ENCODE results near the gene TBC1D1.

Gene TBC1D1

GRCh38 chr4:37885496-37885895 lies 5.4 kb upstream of the TBC1D1 start:
- no peak for DNase-seq (ENCODE audit: low read depth, low spot score)

DNA sequence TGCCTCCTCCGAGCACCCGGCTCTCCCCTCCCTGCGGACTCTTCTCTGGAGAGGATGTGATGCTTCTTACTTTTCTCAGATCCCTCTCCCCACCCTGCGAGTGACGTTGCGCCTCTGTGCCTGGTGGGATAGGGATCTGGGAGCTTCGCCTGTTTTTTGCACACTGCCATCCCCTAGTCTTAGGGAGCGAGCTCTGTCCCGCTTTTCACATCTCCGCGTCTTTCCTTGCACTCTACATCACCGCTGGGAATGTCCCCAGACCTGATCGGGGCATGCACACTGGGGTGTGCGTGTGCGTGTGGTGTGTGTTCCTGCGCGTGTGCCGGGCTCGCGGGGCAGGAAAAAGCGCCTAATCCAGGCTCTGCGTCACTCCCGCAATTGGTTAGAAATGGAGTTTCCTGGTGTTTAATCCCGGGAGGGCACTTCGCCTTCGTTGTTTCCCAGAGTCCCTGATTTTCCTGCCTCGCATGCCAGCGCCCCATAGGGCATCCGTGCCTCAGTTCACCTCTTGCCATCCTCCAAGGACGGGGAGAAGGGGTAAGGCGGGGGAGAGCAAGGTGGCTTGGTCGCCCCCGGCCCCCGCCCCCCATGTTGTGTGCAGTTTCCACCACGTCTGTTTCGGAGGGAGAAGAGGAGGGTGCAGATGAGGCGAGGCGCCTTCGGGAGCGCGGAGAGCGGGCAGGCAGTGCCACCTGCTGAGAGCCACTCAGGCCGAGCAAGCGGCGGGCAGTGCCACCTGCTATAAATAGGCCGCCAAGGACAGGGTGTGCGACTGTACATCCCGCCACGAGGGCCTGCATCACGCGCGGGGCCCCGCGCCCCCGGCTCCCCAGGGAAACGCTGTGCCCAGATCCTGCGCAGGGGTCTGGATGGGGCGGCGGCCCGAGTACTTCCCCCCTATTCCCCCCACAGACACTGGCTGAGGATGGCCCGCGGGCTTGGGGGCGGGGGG lies 759 bp upstream of the TBC1D1 start:
- no peak for DNase-seq (ENCODE audit: low read depth, low spot score)

- DNase-seq (ENCODE audit: low read depth, low spot score): peak; percentile 22
These were observed 626 bp downstream of the TBC1D1 start for GRCh38 chr4:37891260-37892159.

DNA sequence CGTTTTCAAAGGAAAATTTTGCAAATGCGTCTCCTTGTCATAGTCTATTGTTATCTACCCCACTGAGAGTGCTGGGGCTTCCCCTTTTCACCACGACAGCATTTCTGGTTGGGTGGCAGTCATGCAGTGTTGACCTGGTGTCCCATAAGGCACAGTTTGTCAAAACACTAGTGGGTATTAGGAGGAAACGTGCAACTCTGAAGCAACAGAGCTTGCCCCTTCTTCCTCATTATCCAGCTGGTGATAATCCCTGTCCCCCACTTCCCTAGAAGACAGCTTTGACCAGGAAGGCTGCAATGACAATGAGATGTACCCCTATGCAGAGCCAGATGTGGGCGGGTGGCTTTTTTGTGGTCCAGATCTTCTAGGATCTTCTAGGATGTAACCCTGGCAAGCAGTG lies 1.8 kb downstream of the TBC1D1 start:
- DNase-seq (ENCODE audit: low read depth, low spot score): peak; percentile 9

DNA sequence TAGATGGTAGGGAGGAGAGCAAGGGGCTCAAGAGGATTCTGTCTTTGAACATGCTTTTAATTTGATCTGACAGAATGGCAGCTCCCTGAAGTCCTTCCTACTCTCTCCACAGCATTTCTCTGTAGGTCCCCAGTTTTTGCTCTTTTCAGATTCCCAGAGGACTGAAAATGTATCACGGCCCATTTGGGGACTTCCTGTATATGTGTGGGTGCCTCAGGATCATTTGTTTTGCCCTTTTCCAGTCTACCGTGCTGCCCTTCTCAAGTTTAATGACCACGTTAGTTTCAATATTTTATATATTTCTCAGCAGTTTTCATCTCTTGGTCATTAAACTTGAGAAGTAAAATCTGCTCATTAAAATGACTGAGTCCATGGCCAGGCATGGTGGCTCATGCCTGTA lies 2.3 kb downstream of the TBC1D1 start:
- DNase-seq (ENCODE audit: low read depth, low spot score): no peak

- DNase-seq (ENCODE audit: low read depth, low spot score): no peak
These were observed 4.4 kb downstream of the TBC1D1 start for GRCh38 chr4:37895271-37895670.

DNA sequence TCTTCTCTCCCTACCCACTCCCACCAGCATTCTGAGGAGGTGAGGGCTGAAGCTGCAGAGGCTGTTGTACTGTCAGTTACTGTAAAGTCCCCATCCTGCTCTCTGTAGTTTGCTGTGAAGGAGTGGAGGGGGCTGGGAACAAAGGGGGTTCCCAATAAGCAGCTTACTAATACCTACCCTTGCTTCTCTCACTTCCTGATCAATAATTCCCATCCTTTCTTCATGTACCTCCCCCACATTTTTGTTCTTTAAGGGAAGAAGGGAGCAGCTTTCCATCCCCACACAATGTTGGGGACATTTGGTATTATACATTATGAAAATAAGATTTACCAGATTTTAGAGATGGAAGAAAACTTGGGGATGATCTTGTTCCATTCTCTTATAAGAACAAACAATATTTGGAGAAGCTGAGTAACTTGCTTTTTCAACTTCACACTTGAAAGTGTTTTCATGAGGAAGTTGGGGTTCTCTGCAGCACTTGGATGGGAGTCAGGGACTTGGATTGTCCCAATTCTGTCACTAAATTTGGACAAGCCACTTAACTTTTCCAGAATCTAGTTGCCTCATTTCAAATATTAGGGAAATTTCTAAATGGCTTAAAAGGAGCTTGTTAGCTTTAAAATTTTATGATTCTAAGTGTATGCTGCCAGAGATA lies 5.4 kb downstream of the TBC1D1 start:
- DNase-seq (ENCODE audit: low read depth, low spot score): no peak

GRCh38 chr4:37902212-37902611 lies 11.3 kb downstream of the TBC1D1 start:
- no peak for DNase-seq (ENCODE audit: low read depth, low spot score)

GRCh38 chr4:37902738-37903693 lies 12.1 kb downstream of the TBC1D1 start:
- DNase-seq (ENCODE audit: low read depth, low spot score): no peak

DNA sequence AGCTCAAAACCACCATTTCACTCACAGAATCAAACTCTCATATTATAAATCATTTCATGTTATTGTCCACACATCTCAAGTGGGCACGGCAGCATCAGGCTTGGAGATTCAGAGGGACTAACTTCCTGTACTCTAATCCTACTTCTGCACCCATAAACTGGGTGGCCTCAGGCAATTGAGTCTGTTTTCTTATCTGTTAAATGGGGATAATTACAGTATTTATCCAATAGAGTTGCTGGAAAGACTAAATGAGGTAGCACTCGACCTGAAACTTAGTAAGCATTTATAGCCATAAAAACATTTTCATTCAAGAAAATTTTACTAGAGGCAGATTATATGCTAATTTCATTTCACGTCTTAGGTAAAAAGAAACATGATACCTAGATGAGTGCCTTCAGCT lies 13.0 kb downstream of the TBC1D1 start:
- no peak for DNase-seq (ENCODE audit: low read depth, low spot score)

DNA sequence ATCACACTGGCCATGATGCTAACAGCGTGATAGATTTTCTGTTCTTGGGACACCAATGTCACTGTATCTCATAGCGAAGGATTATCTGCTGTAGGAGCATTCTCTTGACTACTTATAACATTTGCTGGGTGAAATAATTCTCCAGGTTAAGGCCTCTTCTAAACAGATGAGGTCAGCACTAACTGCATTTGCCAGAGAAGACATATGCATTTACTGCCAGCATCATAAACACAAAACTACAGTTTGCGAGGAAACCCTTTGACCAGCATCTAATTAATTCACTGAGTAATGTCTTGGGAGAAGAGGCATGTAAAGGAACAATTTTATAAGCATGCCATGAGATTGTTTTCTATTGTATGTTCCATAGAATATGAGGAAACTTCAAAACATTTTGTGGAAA lies 13.9 kb downstream of the TBC1D1 start:
- no peak for DNase-seq (ENCODE audit: low read depth, low spot score)

DNA sequence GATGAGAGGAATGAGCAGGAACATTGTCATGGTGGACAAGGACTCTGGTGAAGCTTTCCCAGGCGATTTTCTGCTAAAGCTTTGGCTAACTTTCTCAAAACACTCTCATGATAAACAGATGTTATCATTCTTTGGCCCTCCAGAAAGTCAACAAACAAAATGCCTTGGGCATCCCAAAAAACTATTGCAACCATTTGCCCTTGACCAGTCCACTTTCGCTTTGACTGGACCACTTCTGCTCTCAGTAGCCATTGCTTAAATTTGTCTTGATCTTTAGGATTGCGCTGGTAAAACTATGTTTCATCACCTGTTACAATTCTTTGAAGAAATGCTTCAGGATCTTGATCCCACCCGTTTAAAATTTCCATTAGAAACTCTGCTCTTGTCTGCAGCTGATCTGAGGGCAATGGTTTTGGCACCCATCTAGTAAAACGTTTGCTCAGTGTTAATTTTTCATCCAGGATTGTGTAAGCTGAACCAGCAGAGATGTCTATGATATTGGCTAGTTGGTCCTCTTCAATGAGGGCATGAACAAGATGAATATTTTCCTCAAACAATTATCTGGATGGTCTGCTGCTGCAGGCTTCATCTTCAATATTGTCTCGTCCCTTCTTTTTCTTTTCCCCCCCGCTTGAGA lies 14.8 kb downstream of the TBC1D1 start:
- no peak for DNase-seq (ENCODE audit: low read depth, low spot score)

DNA sequence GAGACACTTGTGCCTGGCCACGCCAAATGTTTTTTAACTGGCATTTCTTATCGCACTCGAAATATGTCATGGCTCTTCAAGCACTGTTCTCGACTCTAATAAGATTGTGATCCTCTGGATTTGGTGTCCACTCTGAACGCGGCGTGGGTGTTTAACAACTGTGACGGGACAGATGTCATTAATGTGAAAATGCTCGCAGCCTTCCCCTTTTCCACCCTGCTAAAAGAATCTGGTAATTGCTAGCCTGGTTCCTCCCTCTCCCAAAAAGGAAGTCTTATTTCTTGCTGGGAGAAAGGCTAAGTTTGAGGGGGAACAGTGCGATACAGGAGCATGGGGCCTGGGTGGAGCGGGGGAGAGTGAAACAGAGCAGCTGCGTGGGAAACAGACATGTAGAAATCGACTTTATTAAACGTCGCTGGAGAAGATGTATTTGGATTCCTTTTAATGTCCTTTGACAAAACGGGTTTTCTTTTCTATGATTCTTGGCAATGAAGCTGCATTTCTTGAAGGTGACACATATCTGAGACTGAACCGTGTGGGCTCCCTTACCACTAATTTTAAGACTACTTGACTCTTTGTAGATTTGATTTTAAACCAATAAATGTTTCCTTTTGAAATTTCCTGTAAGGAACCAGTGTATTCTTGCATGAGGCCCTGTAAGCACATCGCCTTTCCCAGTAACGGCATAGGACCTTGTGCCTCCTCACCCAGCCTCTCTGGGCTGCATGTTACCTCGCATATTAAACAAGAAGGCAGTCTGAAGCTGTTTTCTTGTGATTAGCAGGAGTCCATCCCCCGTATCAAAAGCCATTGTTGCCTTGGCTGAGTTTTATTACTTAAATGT lies 17.8 kb downstream of the TBC1D1 start:
- DNase-seq (ENCODE audit: low read depth, low spot score): no peak

DNA sequence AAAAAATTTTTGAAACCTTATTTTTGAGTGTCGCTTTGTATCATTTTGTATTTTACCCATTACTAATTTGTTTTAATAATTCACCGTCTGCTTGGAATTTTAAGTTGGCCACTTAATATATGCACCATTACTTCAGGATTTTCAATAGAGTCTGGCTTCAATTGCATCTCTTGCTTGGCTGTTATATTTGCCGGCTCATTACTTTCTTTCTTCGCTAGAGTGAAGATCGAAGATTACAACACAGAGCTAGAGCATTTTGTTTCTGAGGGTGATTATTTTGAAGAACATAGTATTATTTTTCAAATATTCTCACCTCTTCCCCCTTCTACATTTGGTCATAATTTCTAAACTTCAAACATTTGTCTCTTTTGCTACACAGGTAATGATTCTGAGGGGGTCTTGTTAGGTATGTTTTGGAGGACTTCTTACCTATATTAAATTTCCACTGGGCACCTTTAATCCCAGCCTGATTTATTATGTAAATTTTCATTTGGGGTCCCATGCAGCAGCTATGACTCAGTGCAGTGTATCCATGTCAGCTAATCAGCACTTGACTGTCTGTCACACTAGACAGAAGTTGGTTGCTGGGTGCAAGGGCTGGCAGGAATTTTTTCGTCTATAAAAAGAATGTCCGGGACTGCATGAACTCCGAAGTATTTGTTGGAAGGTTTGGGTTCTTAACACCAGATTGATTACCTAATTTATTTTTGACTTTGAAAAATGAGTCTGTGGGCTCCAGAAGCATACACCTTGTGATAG lies 18.6 kb downstream of the TBC1D1 start:
- DNase-seq (ENCODE audit: low read depth, low spot score): no peak

DNA sequence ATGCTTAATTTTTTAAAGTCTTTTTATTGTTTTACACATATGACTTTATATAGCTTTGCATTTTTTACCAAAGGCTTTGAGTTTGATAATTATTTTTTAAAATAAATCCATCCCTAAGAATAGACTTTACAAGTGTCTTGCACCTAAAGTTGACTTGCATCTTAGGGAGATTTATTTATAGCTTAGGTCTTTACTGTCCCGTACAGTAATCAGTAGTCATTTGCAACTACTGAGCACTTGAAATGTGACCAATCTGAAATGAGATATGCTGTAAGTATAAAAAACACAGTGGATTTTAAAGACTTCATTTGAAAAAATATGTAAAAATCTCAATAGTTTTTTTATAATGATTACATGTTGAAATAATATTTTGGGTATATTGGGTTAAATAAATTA lies 19.2 kb downstream of the TBC1D1 start:
- no peak for DNase-seq (ENCODE audit: low read depth, low spot score)

- no peak for DNase-seq (ENCODE audit: low read depth, low spot score)
These were observed 23.7 kb downstream of the TBC1D1 start for GRCh38 chr4:37914539-37914938.

DNA sequence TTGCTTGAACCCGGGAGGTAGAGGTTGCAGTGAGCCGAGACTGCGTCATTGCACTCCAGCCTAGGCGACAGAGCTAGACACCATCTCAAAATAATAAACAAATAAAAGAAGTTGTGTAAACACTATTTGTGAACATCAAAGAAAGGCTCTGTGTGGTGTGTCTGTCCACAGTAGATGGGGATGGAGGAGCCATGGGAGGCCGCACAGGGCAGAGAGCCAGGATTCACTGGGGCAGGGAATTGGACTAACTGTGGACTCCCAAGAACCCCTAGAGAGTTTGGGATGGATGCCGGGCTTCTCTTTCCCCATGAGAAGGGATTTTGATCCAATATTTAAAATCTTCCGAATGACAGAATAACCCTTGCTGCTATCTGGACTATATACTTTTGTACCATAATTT lies 26.5 kb downstream of the TBC1D1 start:
- no peak for DNase-seq (ENCODE audit: low read depth, low spot score)

DNA sequence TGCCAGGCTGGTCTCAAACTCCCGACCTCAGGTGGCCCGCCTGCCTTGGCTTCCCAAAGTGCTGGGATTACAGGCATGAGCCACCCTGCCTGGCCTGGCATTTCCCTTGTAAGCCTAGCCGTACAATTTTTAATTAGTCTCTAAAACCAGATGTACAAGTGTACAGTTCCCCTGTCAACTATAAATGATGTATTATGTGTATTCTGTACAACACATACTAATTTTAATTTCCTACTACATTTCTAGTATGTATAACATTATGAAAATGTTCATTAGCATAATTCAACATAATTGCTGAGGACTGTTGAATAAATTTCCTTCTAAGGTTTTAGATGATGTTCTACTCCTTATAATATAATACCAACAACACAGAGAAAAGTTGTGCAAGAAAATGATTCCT lies 27.8 kb downstream of the TBC1D1 start:
- no peak for DNase-seq (ENCODE audit: low read depth, low spot score)

DNA sequence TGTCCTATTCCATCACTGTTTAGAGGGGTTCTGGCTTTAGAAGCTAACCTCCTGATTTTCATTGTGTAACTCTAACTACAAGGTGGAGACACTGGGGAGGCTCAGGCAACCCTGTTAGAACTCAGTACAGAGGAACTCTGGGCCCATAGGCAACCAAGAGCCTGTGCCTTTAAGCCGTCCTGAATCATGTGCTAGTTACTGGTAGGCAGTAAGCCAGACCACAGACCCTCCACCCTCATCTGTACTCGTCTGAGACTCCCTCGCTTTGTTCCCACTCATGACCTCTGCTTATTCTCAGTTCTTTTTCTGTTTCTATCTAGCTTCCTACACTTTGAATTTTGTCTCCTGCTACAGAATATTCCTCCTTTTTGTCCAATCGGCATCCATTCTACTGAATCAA lies 31.4 kb downstream of the TBC1D1 start:
- no peak for DNase-seq (ENCODE audit: low read depth, low spot score)

All from activated CD4-positive, CD25-positive, alpha-beta regulatory T cell treated with anti-CD3 and anti-CD28 coated beads, Interleukin-2, amount 50 U/mL, for 16 hours (primary cell).